ENCODE results near the gene CCND2. TPM values are rescaled to one million over a fixed set of nuclear protein-coding genes. Genes with fewer than 3 reads are reported as not detected.

CCND2 gene
- polyA plus RNA-seq, 1 donor from 2014 or later: 16.9 TPM

DNA sequence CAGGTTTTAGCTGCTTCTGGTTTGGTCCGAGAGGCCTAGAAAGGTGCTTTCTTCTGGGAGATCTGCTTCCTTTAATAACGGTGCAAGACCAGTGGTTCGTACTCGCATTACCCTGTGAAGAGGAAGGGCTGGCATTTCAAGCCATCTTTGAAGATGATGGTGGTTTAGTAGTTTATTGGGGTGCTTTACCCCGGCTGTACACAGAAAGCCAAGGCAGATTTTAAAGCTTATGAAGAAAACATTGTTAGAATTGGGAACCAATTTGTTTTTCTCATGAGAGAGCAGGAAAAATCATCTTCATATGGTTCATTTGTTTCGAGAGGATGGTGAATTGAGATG, 3.6 kb downstream of the CCND2 start:
- Histone ChIP-seq H3K9me2 (ENCODE audit: insufficient read depth, low read length) (no peaks in the 10 kb centered on the region), H3K27me3 (ENCODE audit: insufficient read depth, low read depth, low read length) (peaks cover 37% of the 10 kb centered on the region), H3K27ac (ENCODE audit: low read length) (no peak overlapping the region), H3K36me3 (ENCODE audit: insufficient read depth, low read length) (no peaks in the 10 kb centered on the region), H4K20me1 (ENCODE audit: insufficient read depth) (no peaks in the 10 kb centered on the region), H3K9me3 (ENCODE audit: low read length) (no peaks in the 10 kb centered on the region), H2AFZ (ENCODE audit: low read depth, low read length) (no peak overlapping the region), H3F3A (ENCODE audit: insufficient read depth, low read length, poor library complexity, severe bottlenecking) (peaks cover 6% of the 10 kb centered on the region), H3K4me3 (ENCODE audit: low read length) (peak overlapping the region; percentile 25), H3K4me2 (ENCODE audit: low read length) (no peak overlapping the region), H3K9ac (ENCODE audit: low read length) (peak overlapping the region; percentile 7), H3K79me2 (replicated peaks; ENCODE audit: insufficient read depth, low read length) (peaks cover 63% of the 10 kb centered on the region)
- no peak for TF ChIP-seq TAF1 (IDR thresholded peaks at IDR 0.05; ENCODE audit: low read depth)
- TF ChIP-seq SMC3 (conservative IDR thresholded peaks at IDR 0.05; ENCODE audit: poor library complexity): peak; percentile 11

GRCh38 chr12:4277857-4278256, 4.3 kb downstream of the CCND2 start:
- H3K4me2 ChIP-seq (ENCODE audit: low read length): no peak overlapping the region
- TF ChIP-seq TAF1 (IDR thresholded peaks at IDR 0.05; ENCODE audit: low read depth): no peak
- no peak for TF ChIP-seq EZH2 (IDR thresholded peaks at IDR 0.05; ENCODE audit: borderline replicate concordance, insufficient read depth, low read length, poor library complexity, severe bottlenecking)
- TF ChIP-seq, protein P1, sequence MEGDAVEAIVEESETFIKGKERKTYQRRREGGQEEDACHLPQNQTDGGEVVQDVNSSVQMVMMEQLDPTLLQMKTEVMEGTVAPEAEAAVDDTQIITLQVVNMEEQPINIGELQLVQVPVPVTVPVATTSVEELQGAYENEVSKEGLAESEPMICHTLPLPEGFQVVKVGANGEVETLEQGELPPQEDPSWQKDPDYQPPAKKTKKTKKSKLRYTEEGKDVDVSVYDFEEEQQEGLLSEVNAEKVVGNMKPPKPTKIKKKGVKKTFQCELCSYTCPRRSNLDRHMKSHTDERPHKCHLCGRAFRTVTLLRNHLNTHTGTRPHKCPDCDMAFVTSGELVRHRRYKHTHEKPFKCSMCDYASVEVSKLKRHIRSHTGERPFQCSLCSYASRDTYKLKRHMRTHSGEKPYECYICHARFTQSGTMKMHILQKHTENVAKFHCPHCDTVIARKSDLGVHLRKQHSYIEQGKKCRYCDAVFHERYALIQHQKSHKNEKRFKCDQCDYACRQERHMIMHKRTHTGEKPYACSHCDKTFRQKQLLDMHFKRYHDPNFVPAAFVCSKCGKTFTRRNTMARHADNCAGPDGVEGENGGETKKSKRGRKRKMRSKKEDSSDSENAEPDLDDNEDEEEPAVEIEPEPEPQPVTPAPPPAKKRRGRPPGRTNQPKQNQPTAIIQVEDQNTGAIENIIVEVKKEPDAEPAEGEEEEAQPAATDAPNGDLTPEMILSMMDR (IDR thresholded peaks at IDR 0.05; ENCODE audit: poor library complexity, severe bottlenecking): no peak
- TF ChIP-seq RAD21 (conservative IDR thresholded peaks at IDR 0.05): no peak
- TF ChIP-seq EP300 (conservative IDR thresholded peaks at IDR 0.05; ENCODE audit: poor library complexity, severe bottlenecking): no peak
- TF ChIP-seq POLR2AphosphoS5 (IDR thresholded peaks at IDR 0.05): no peak
- TF ChIP-seq SMC3 (conservative IDR thresholded peaks at IDR 0.05; ENCODE audit: poor library complexity): no peak
- TF ChIP-seq, protein P2, sequence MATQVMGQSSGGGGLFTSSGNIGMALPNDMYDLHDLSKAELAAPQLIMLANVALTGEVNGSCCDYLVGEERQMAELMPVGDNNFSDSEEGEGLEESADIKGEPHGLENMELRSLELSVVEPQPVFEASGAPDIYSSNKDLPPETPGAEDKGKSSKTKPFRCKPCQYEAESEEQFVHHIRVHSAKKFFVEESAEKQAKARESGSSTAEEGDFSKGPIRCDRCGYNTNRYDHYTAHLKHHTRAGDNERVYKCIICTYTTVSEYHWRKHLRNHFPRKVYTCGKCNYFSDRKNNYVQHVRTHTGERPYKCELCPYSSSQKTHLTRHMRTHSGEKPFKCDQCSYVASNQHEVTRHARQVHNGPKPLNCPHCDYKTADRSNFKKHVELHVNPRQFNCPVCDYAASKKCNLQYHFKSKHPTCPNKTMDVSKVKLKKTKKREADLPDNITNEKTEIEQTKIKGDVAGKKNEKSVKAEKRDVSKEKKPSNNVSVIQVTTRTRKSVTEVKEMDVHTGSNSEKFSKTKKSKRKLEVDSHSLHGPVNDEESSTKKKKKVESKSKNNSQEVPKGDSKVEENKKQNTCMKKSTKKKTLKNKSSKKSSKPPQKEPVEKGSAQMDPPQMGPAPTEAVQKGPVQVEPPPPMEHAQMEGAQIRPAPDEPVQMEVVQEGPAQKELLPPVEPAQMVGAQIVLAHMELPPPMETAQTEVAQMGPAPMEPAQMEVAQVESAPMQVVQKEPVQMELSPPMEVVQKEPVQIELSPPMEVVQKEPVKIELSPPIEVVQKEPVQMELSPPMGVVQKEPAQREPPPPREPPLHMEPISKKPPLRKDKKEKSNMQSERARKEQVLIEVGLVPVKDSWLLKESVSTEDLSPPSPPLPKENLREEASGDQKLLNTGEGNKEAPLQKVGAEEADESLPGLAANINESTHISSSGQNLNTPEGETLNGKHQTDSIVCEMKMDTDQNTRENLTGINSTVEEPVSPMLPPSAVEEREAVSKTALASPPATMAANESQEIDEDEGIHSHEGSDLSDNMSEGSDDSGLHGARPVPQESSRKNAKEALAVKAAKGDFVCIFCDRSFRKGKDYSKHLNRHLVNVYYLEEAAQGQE (IDR thresholded peaks at IDR 0.05; ENCODE audit: borderline replicate concordance): no peak
- TF ChIP-seq MXI1 (conservative IDR thresholded peaks at IDR 0.05; ENCODE audit: poor library complexity, severe bottlenecking): no peak
- H3K79me2 ChIP-seq (replicated peaks; ENCODE audit: insufficient read depth, low read length): peaks cover 63% of the 10 kb centered on the region
- H3K27me3 ChIP-seq (ENCODE audit: insufficient read depth, low read depth, low read length): peaks cover 30% of the 10 kb centered on the region
- no peaks in the 10 kb centered on the region for H3K36me3 ChIP-seq (ENCODE audit: insufficient read depth, low read length)
- no peak overlapping the region for H3K27ac ChIP-seq (ENCODE audit: low read length)
- H4K20me1 ChIP-seq (ENCODE audit: insufficient read depth): no peaks in the 10 kb centered on the region
- no peak overlapping the region for H3K9ac ChIP-seq (ENCODE audit: low read length)
- no peaks in the 10 kb centered on the region for H3K9me3 ChIP-seq (ENCODE audit: low read length)
- H3K4me3 ChIP-seq (ENCODE audit: low read length): no peak overlapping the region
- no peaks in the 10 kb centered on the region for H3K9me2 ChIP-seq (ENCODE audit: insufficient read depth, low read length)
- peaks cover 6% of the 10 kb centered on the region for H3F3A ChIP-seq (ENCODE audit: insufficient read depth, low read length, poor library complexity, severe bottlenecking)
- H2AFZ ChIP-seq (ENCODE audit: low read depth, low read length): no peak overlapping the region

All from neural cell (in vitro differentiated cells).